ENCODE results near the gene ACOT8. TPM values are rescaled to one million over a fixed set of nuclear protein-coding genes. Genes with fewer than 3 reads are reported as not detected.
"Not testable (repeated sequence)": the region's sequence is repeated elsewhere in the genome, so short reads cannot be mapped to it uniquely, and the experiment has no call there.

Gene ACOT8
- total RNA-seq, 1 experiment from 2014 or later, result 19.5 TPM

GRCh38 chr20:45833883-45834796, 23.1 kb downstream of the ACOT8 start:
- BruUV-seq (replicated peaks), result no TSS peak
- Mint-ChIP-seq H3K36me3 (ENCODE audit: insufficient read depth, unreplicated experiment) (peaks cover 14% of the 10 kb centered on the region), H3K4me1 (ENCODE audit: insufficient read depth, unreplicated experiment) (peaks cover 26% of the 10 kb centered on the region), H3K4me3 (ENCODE audit: unreplicated experiment) (peak overlapping the region; percentile 80), H3K27ac (ENCODE audit: low read depth, unreplicated experiment) (peak overlapping the region; percentile 84), H3K27me3 (ENCODE audit: insufficient read depth, unreplicated experiment) (no peaks in the 10 kb centered on the region), H3K9me3 (ENCODE audit: unreplicated experiment) (no peaks in the 10 kb centered on the region)
- ChIA-PET POLR2A (interaction anchor here (0.6 to 3.8 kb wide), 30 partner anchors 8 to 556 kb away, joined by 3 to 29 read pairs (median 4); partner anchors contain the start of genes DNTTIP1, PCIF1, PIGT and UBE2C), CTCF (interaction anchor here (1.0 kb wide), 1 partner anchor 136 kb away, joined by 3 read pairs; no protein-coding TSS in a partner anchor)
- intact Hi-C loops (cut with micrococcal nuclease), result loop anchor here (10.0 kb wide), 1 partner anchor 51 kb away; the partner anchor contains the start of genes SPATA25 and ZSWIM1
- TF ChIP-seq CTCF (IDR thresholded peaks at IDR 0.05; ENCODE audit: unreplicated experiment), result no peak
- DNase-seq (ENCODE audit: unreplicated experiment), result peak; percentile 60

- Mint-ChIP-seq H3K9me3 (ENCODE audit: unreplicated experiment) (no peaks in the 10 kb centered on the region), H3K4me3 (ENCODE audit: unreplicated experiment) (peak within 1 kb of the TSS; percentile 80), H3K27me3 (ENCODE audit: insufficient read depth, unreplicated experiment) (no peaks in the 10 kb centered on the region), H3K4me1 (ENCODE audit: insufficient read depth, unreplicated experiment) (peaks cover 26% of the 10 kb centered on the region), H3K27ac (ENCODE audit: low read depth, unreplicated experiment) (peak within 1 kb of the TSS; percentile 84), H3K36me3 (ENCODE audit: insufficient read depth, unreplicated experiment) (peaks cover 9% of the 10 kb centered on the region)
- no TSS peak for BruUV-seq (replicated peaks)
- intact Hi-C loops (cut with micrococcal nuclease), result loop anchor here (10.0 kb wide), 1 partner anchor 52 kb away; the partner anchor contains the start of genes SPATA25 and ZSWIM1
- no peak for TF ChIP-seq CTCF (IDR thresholded peaks at IDR 0.05; ENCODE audit: unreplicated experiment)
- ChIA-PET CTCF (interaction anchor here (1.0 to 3.1 kb wide), 4 partner anchors 11 to 137 kb away, joined by 3 to 16 read pairs (median 7); no protein-coding TSS in a partner anchor), POLR2A (interaction anchor here (0.6 to 3.8 kb wide), 32 partner anchors 9 to 511 kb away, joined by 3 to 29 read pairs (median 4); partner anchors contain the start of genes DNTTIP1, PCIF1, PIGT and UBE2C)
- peak; percentile 83 for DNase-seq (ENCODE audit: unreplicated experiment)
Measured at GRCh38 chr20:45833030-45833882, 23.9 kb downstream of the ACOT8 start, which contains the start of gene SNX21. Gene SNX21 (plus strand): TSS chr20:45833799. CDS start chr20:45833920, 121 bp downstream.

GRCh38 chr20:45832619-45833018, 24.6 kb downstream of the ACOT8 start:
- no peaks in the 10 kb centered on the region for H3K9me3 Mint-ChIP-seq (ENCODE audit: unreplicated experiment)
- peak overlapping the region; percentile 84 for H3K27ac Mint-ChIP-seq (ENCODE audit: low read depth, unreplicated experiment)
- peaks cover 26% of the 10 kb centered on the region for H3K4me1 Mint-ChIP-seq (ENCODE audit: insufficient read depth, unreplicated experiment)
- DNase-seq (ENCODE audit: unreplicated experiment), result no peak
- CTCF ChIA-PET, result interaction anchor here (0.5 to 3.1 kb wide), 4 partner anchors 10 to 301 kb away, joined by 3 to 16 read pairs (median 7); no protein-coding TSS in a partner anchor
- H3K4me3 Mint-ChIP-seq (ENCODE audit: unreplicated experiment), result peak overlapping the region; percentile 80
- no TSS peak for BruUV-seq (replicated peaks)
- no peaks in the 10 kb centered on the region for H3K27me3 Mint-ChIP-seq (ENCODE audit: insufficient read depth, unreplicated experiment)
- H3K36me3 Mint-ChIP-seq (ENCODE audit: insufficient read depth, unreplicated experiment), result peaks cover 9% of the 10 kb centered on the region
- TF ChIP-seq CTCF (IDR thresholded peaks at IDR 0.05; ENCODE audit: unreplicated experiment), result no peak
- POLR2A ChIA-PET, result interaction anchor here (0.6 to 3.8 kb wide), 16 partner anchors 10 to 218 kb away, joined by 3 to 29 read pairs (median 9); partner anchors contain the start of genes DNTTIP1, PCIF1, UBE2C and WFDC3
- intact Hi-C loops (cut with micrococcal nuclease), result loop anchor here (10.0 kb wide), 1 partner anchor 52 kb away; the partner anchor contains the start of genes SPATA25 and ZSWIM1

GRCh38 chr20:45829673-45830106, 27.5 kb downstream of the ACOT8 start:
- H3K27ac Mint-ChIP-seq (ENCODE audit: low read depth, unreplicated experiment); H3K27me3 Mint-ChIP-seq (ENCODE audit: insufficient read depth, unreplicated experiment); H3K4me3 Mint-ChIP-seq (ENCODE audit: unreplicated experiment); H3K4me1 Mint-ChIP-seq (ENCODE audit: insufficient read depth, unreplicated experiment); POLR2A ChIA-PET; H3K36me3 Mint-ChIP-seq (ENCODE audit: insufficient read depth, unreplicated experiment); H3K9me3 Mint-ChIP-seq (ENCODE audit: unreplicated experiment); DNase-seq (ENCODE audit: unreplicated experiment); BruUV-seq (replicated peaks): not testable (repeated sequence)
- intact Hi-C loops (cut with micrococcal nuclease), result loop anchor here (10.0 kb wide), 1 partner anchor 55 kb away; the partner anchor contains the start of genes SPATA25 and ZSWIM1
- CTCF ChIA-PET, result interaction anchor here (0.7 kb wide), 1 partner anchor 30 kb away, joined by 3 read pairs; no protein-coding TSS in a partner anchor

All from MCF 10A (cell line).